ENCODE data around the gene NID1. TPM values are rescaled to one million over a fixed set of nuclear protein-coding genes. Genes with fewer than 3 reads are reported as not detected.

Gene NID1
- total RNA-seq, 1 experiment from 2014 or later = 11.1 TPM

- no TSS peak for BruUV-seq (replicated peaks)
- H3K27me3 ChIP-seq (ENCODE audit: low read length) = no peaks in the 10 kb centered on the region
- H3K4me2 ChIP-seq (ENCODE audit: low read length) = peak overlapping the region; percentile 84
- peaks cover 7% of the 10 kb centered on the region; the same call in 1 of the 2 replicates for H3K79me2 ChIP-seq (ENCODE audit: low read length)
- no peaks in the 10 kb centered on the region for H3K9me3 ChIP-seq (ENCODE audit: low read length)
- ChIA-PET POLR2A (ENCODE audit: unreplicated experiment) (no interaction called here), CTCF (no interaction called here)
- H3K27ac ChIP-seq (ENCODE audit: low read length) = no peak overlapping the region
- no peak overlapping the region for H3K9ac ChIP-seq (ENCODE audit: low read length)
- no peaks in the 10 kb centered on the region for H3F3A ChIP-seq (ENCODE audit: low read length, unreplicated experiment)
- H3K4me1 ChIP-seq (ENCODE audit: insufficient read depth, low read length) = peaks cover 6% of the 10 kb centered on the region; the same call in 1 of the 2 replicates
- H4K20me1 ChIP-seq (ENCODE audit: low read length) = no peaks in the 10 kb centered on the region
- no peaks in the 10 kb centered on the region for H3K9me2 ChIP-seq (replicated peaks; ENCODE audit: low read length)
- H2AFZ ChIP-seq (ENCODE audit: low read length) = peak overlapping the region; percentile 88
- no peak for ATAC-seq
- TF ChIP-seq, protein P1, sequence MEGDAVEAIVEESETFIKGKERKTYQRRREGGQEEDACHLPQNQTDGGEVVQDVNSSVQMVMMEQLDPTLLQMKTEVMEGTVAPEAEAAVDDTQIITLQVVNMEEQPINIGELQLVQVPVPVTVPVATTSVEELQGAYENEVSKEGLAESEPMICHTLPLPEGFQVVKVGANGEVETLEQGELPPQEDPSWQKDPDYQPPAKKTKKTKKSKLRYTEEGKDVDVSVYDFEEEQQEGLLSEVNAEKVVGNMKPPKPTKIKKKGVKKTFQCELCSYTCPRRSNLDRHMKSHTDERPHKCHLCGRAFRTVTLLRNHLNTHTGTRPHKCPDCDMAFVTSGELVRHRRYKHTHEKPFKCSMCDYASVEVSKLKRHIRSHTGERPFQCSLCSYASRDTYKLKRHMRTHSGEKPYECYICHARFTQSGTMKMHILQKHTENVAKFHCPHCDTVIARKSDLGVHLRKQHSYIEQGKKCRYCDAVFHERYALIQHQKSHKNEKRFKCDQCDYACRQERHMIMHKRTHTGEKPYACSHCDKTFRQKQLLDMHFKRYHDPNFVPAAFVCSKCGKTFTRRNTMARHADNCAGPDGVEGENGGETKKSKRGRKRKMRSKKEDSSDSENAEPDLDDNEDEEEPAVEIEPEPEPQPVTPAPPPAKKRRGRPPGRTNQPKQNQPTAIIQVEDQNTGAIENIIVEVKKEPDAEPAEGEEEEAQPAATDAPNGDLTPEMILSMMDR (conservative IDR thresholded peaks at IDR 0.05; ENCODE audit: low read depth, low read length) = no peak
- no peak for TF ChIP-seq EZH2 (IDR thresholded peaks at IDR 0.05; ENCODE audit: low read length, unreplicated experiment)
- DNase-seq = no peak
- peak overlapping the region; percentile 81 for H3K4me3 ChIP-seq (ENCODE audit: low read length)
- no peaks in the 10 kb centered on the region for H3K36me3 ChIP-seq (ENCODE audit: low read depth, low read length)
- intact Hi-C loops (cut with micrococcal nuclease) = no loop called here
Measured at GRCh38 chr1:236065509-236066005, 667 bp upstream of the NID1 start.

DNA sequence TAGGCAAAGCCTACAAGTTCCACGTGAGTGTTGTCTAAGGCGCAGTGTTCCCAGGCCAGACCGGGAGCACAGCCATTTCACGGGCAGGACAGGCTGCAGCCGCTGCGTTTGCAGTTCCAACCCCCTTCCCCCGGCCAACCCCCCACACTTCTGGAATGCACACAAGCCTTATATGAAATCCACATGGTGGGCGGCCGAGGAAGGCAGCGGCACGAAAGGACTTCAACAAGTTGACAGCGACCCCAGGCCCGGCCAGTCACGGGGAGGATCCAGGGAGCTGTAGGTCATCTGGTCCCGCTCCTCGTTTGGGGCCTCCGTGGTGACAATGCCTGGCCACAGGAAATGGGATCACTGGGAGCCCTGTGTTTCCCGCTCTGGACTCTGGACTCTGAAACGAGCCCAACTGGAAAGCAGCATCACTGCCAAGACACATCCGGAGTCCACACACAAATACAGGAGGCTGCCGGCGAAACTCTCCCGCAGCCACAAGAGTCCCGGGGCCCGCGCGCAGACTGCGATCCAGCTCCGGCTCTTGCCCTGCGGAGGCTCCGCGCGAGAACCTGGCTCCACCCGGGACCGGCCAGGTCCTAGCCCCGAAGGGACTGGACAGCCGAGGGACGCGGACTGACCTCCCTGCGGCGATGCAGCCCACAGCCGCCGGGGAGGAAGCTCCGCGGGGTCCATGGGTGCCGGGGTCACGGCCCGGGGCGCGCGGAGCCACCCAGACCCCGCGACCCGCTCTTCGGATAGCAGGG, 794 bp downstream of the NID1 start:
- peak overlapping the region; percentile 84 for H3K4me2 ChIP-seq (ENCODE audit: low read length)
- TF ChIP-seq, protein P1 (conservative IDR thresholded peaks at IDR 0.05; ENCODE audit: low read depth, low read length) = no peak
- TF ChIP-seq EZH2phosphoT487 (IDR thresholded peaks at IDR 0.05; ENCODE audit: borderline replicate concordance, low read length) = no peak
- no peak for TF ChIP-seq EZH2 (IDR thresholded peaks at IDR 0.05; ENCODE audit: low read length, unreplicated experiment)
- H3K36me3 ChIP-seq (ENCODE audit: low read depth, low read length) = no peaks in the 10 kb centered on the region
- intact Hi-C loops (cut with micrococcal nuclease) = no loop called here
- POLR2A ChIA-PET (ENCODE audit: unreplicated experiment) = interaction anchor here (0.6 kb wide), 1 partner anchor 48 kb away, joined by 8 read pairs; no protein-coding TSS in a partner anchor
- no peaks in the 10 kb centered on the region for H3F3A ChIP-seq (ENCODE audit: low read length, unreplicated experiment)
- no peaks in the 10 kb centered on the region for H4K20me1 ChIP-seq (ENCODE audit: low read length)
- no peak overlapping the region for H3K27ac ChIP-seq (ENCODE audit: low read length)
- peaks cover 6% of the 10 kb centered on the region; the same call in 1 of the 2 replicates for H3K4me1 ChIP-seq (ENCODE audit: insufficient read depth, low read length)
- peak; percentile 47 for DNase-seq
- H3K9ac ChIP-seq (ENCODE audit: low read length) = peak overlapping the region; percentile 74
- H3K79me2 ChIP-seq (ENCODE audit: low read length) = peaks cover 7% of the 10 kb centered on the region; the same call in 1 of the 2 replicates
- peak overlapping the region; percentile 81 for H3K4me3 ChIP-seq (ENCODE audit: low read length)
- CTCF ChIA-PET = no interaction called here
- peak; percentile 59 for ATAC-seq
- H3K9me2 ChIP-seq (replicated peaks; ENCODE audit: low read length) = no peaks in the 10 kb centered on the region
- peak overlapping the region; percentile 88 for H2AFZ ChIP-seq (ENCODE audit: low read length)
- no peaks in the 10 kb centered on the region for H3K27me3 ChIP-seq (ENCODE audit: low read length)
- H3K9me3 ChIP-seq (ENCODE audit: low read length) = no peaks in the 10 kb centered on the region
- TSS peak; percentile 45 for BruUV-seq (replicated peaks)

GRCh38 chr1:236063551-236063918, 1.4 kb downstream of the NID1 start:
- Histone ChIP-seq H3K27me3 (ENCODE audit: low read length) (no peaks in the 10 kb centered on the region), H3K9me3 (ENCODE audit: low read length) (no peaks in the 10 kb centered on the region), H3K36me3 (ENCODE audit: low read depth, low read length) (no peaks in the 10 kb centered on the region), H4K20me1 (ENCODE audit: low read length) (no peaks in the 10 kb centered on the region), H3K4me2 (ENCODE audit: low read length) (peak overlapping the region; percentile 84), H3K9ac (ENCODE audit: low read length) (no peak overlapping the region), H3K4me1 (ENCODE audit: insufficient read depth, low read length) (peaks cover 6% of the 10 kb centered on the region; the same call in 1 of the 2 replicates), H3K27ac (ENCODE audit: low read length) (no peak overlapping the region), H3K9me2 (replicated peaks; ENCODE audit: low read length) (no peaks in the 10 kb centered on the region), H3K4me3 (ENCODE audit: low read length) (peak overlapping the region; percentile 81), H3F3A (ENCODE audit: low read length, unreplicated experiment) (no peaks in the 10 kb centered on the region), H2AFZ (ENCODE audit: low read length) (peak overlapping the region; percentile 88), H3K79me2 (ENCODE audit: low read length) (peaks cover 7% of the 10 kb centered on the region; the same call in 1 of the 2 replicates)
- ATAC-seq = no peak
- TF ChIP-seq, protein P1 (conservative IDR thresholded peaks at IDR 0.05; ENCODE audit: low read depth, low read length) = no peak
- TF ChIP-seq EZH2phosphoT487 (IDR thresholded peaks at IDR 0.05; ENCODE audit: borderline replicate concordance, low read length) = no peak
- TF ChIP-seq EZH2 (IDR thresholded peaks at IDR 0.05; ENCODE audit: low read length, unreplicated experiment) = no peak
- BruUV-seq (replicated peaks) = no TSS peak
- CTCF ChIA-PET = no interaction called here
- POLR2A ChIA-PET (ENCODE audit: unreplicated experiment) = no interaction called here
- intact Hi-C loops (cut with micrococcal nuclease) = no loop called here
- no peak for DNase-seq
